ENCODE results near the gene UNC119B.
"Not testable (repeated sequence)": the region's sequence is repeated elsewhere in the genome, so short reads cannot be mapped to it uniquely, and the experiment has no call there.

DNA sequence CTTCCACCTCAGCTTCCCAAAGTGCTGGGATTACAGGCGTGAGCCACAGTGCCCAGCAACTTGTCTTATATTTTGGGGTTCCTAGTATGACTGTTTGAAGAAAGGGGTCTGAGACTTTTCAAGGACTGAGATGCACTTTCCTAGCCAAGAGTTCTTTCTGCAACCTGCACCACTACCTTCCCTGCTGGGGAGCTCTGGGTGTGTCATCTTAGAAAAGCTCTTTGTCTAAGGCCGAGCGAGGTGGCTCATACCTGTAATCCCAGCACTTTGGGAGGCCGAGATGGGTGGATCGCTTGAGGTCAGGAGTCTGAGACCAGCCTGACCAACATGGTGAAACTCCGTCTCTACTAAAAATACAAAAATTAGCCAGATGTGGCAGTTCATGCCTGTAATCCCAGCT lies 40.0 kb upstream of the UNC119B start:
- TF ChIP-seq, protein P1, sequence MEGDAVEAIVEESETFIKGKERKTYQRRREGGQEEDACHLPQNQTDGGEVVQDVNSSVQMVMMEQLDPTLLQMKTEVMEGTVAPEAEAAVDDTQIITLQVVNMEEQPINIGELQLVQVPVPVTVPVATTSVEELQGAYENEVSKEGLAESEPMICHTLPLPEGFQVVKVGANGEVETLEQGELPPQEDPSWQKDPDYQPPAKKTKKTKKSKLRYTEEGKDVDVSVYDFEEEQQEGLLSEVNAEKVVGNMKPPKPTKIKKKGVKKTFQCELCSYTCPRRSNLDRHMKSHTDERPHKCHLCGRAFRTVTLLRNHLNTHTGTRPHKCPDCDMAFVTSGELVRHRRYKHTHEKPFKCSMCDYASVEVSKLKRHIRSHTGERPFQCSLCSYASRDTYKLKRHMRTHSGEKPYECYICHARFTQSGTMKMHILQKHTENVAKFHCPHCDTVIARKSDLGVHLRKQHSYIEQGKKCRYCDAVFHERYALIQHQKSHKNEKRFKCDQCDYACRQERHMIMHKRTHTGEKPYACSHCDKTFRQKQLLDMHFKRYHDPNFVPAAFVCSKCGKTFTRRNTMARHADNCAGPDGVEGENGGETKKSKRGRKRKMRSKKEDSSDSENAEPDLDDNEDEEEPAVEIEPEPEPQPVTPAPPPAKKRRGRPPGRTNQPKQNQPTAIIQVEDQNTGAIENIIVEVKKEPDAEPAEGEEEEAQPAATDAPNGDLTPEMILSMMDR (IDR thresholded peaks at IDR 0.05 in 4 of 5, conservative IDR thresholded peaks at IDR 0.05 in 1 of 5), result not testable (repeated sequence)
- TF ChIP-seq POLR2A (IDR thresholded peaks at IDR 0.05), result not testable (repeated sequence)
